DMS79 (cell line): Measurements from ENCODE around the gene PRKCE.

Source experiments
- DNase-seq: peaks from one replicate; lab custom pipeline; 2025; lab: John Stamatoyannopoulos, UW

Gene PRKCE

DNA sequence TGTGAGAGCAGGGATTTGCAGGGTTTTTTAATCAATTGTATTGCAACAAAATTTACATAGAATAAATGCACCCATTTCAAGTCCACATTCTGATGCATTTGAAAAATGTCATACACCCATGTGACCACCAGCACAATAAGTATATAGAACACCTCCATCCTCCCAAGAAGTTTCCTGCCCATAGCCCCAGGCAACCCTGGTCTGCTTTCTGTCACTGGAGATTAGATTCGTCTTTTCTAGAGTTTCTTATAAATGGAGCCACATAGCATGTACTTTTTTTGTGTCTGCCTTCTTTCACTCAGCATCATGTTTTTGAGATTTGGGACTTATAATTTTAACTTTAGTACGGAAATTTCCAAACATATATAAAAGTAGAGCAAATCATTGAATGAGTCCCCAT is 518.6 kb downstream of the PRKCE start:
- DNase-seq, result no peak

DNA sequence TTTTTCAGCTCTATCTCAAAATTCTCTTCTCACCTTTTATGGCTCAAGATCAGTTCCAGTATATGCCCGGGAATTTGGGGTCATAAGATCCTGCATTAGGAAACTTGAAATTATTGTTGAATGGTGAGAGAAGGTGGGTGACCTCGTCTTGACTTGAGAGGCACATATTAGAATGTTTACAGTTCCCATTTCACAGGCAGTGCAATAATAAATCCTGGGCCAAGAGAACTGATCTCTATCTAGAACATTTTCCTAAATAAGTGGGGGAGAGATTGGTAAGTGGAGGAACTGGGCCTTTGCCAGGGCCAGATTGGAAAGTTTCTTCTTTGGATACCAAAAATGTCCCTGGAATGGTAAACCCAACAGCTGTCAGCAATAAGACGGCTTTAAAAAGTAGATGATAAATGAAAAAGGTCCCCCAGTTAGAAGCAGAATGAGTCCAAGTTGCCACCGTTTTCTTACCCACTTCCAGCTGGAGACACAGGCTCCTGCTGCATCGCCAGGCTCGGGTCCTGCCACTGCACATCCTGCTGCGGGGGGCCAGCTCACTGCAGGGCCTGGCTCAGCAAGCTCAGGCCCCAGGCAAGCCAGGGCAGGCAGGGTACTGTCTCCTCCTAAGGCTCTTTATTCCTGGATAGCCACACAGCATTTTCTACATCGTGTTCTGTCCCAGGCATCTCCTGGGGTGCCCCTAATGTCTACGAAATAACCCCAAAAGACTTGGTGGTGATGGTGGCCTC is 519.3 kb downstream of the PRKCE start:
- DNase-seq, result no peak

DNA sequence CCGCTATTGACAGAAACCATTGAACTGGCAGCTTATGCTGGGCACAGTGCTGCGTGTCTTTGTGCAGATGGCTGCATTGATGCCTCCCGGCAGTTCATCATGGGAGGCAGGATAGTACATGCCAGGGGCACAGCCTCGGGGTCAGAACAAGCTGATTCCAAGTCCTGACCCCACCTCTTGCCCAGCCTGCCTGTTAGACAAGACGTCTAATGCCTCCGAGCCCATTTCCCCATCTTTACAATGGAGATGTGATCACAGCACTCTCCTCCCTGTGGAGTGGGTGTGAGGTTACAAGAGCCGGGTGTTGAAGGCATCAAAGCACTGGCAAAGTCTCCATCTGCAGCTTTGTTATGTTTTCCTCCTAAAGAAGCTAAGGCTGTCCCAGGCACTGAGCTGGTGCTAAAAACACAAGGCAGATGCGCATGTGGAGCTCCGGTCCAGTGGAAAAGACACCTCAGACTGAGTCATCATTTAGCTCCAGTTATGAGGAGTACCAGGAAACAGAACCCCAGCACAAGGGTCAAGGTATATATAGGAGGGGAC is 520.0 kb downstream of the PRKCE start:
- no peak for DNase-seq

DNA sequence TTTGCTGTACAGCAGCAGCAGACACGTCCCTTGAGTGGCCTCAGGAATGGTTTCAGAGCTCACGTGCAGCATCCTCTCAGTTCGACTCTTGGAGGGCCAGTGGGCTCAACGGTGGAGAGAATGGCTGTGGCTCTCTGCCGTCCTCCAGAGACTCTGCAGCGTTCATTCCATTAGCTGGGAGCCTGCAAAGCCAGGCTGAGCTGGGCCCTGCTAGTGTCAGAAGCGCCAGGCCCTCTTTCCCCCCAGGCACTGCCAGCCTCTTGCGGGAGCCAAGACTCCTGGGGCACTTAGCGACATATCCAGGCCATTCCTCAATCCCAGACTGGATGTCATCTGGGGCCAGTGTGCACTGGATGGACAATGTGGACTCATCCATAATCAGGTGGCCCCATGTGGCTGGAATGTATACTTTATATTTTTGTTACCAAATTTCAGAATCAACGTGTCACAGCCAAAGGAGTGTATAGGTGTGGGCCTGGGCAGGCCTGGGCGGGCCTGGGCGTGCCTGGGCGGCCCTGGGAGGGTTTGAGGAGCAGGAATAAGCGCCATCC is 520.6 kb downstream of the PRKCE start:
- DNase-seq, result peak; percentile 49

DNA sequence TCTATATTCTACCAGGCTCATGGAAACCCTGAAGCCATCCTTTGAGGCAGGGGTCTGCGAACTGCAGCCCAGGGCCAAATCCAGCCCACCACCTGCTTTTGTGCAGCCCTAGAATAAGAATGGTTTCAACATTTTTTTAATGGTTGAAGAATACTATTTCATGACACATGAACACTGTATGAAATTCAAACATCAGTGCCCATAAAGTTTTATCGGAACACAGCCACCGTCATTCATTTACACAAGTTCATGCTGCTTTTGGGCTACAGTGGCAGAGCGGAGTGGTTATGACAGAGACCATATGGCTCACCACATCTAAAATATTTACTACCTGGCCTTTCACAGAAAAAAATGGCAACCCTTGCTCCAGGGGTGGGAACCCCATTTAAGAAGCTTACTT is 521.6 kb downstream of the PRKCE start:
- DNase-seq, result no peak

DNA sequence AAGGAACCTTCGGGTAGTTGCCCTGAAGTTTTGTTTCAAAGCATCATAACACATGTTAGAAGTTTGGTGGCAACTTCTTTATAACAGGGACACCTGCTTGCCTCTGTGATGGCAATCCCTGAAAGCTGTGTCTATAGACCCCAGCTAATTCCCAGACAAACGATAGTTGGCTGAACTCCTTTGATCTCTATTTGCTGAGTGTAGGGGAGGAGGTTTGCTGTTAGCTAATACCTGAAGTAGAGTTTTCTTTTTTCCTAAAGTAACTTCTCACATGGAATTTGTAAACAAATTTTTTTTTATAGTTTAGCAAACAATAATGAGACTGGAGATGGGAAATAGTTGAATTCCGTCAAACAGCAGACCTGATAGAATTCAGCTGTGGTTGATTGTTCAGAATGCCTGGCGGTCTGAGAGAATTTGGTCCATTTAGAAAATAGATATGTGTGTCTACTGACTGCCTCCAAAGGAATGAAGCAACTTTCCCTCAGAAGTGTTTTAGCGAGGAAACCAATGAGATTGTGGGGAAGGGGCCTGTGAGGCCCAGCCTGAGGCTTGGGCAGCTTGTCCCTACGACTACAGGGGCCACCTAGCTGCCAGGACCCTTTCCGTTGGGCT is 522.3 kb downstream of the PRKCE start:
- DNase-seq, result no peak

DNA sequence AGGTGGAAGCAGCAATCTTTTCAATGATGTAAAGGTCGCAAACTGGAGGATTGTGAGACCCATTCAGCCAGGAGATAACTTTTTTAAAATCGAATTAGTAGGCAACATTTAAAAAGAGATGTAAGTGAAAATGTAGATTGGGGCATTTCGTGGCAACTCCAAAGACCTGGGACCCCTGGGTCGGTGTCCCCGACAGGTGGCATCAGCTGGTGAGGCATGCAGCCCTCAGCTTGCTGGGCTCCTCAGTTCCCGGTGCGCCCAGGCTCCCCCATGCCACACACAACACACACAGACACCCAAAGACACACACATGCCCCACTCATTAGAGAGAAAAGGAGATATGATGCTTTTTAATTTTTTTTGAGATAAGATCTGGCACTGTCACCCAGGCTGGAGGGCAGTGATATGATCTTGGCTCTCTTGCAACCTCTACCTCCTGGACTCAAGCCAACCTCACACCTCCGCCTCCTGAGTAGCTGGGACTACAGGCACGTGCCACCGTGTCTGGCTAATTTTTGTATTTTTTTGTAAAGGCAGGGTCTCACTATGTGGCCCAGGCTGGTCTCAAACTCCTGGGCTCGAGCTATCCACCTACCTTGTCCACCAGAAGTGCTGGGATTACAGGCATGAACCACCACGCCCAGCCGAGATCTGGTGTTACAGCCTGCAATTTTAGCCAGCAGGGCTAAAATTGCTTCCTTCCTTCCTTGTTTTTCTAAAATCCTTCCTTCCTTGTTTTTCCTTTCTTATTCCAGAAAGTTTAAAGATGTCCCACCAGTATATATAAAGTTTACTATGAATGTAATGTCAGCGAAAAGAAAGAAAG is 523.1 kb downstream of the PRKCE start:
- no peak for DNase-seq

DNA sequence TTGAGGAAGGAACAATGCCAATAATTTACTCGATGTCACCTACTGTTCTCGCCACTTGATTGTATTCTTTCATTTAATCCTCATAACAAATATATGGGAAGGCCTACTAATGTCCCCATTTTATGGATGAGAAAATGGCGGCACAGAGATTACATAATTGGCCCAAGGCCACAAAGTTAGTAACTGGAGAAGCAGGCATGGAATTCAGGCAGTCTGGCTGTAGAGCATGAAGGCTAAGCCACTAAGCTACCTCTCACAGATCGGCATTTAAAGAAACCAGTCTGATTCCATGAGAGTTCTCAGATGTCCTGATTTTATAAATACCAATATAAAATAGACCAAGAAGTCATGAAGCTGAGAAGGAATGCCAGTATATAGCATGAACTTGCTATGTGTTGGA is 523.9 kb downstream of the PRKCE start:
- DNase-seq, result no peak

DNA sequence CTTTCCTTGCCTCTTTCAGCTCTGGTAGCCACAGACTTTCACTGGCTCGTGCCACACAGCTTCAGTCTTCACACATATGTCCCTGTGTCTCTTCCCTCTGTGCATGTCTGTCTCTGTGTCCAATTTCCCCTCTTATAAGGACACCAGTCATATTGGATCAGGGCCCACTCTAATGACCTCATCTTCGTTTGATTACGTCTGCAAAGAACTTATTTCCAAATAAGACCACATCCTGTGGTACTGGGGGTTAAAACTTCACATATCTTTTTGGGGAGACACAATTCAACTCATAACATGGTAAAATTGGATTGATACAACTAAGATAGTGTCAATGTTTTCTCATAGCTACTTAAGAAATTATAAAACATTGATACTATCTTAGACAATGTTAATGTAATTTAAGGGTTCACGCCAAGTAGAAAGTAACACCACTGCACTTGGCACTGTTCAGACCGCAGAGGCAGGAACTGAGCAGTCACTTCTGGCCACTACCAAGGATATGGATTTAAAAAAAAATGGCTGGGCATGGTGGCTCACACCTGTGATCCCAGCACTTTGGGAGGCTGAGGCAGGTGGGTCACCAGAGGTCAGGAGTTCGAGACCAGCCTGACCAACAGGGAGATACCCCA is 526.1 kb downstream of the PRKCE start:
- no peak for DNase-seq

DNA sequence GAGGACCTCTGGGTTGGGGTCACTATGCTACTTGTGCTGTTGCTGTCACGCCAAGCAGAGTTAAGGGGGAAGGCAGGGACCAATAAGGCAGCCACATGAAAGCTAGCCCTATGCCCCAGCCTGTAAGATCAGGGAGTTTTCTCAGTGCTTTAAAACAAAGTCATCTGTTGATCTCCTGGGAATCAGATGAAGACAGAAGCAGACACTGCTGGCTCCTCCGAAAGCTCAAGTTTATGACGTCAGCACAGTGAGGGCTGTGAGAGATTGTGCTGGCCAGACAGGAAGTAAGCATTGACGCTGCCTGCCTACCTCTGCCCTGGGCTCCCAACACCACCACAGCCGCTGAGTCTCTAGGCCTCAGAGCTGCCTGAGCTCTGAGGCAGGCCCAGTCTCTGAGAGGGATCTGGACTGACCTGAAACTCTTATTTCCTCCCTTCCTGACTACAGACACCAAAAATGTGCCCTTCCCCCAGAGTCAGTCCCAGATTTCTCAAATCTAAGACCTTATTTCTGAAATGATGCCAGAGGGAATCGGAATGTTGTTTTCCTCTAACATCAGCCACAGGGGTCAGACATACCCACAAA is 527.7 kb downstream of the PRKCE start:
- no peak for DNase-seq

DNA sequence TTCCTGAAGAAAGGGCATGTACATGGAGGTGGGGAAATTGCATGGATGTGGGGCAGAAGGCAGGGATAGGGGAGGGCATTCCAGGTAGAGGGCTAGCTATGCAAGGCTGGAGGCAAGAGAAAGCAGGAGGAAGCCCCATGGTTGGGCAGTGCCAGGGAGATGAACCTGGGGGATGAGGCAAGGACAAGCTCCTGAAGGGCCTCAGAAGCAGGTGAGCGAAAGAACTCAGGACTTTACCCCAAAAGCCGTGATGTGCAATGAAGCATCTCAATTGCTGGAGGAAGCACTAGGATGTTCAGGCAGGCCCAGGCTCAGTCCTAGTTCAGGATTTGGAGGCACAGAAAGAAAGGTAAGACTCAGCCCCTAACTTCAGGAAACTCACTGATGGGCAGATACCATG is 528.7 kb downstream of the PRKCE start:
- no peak for DNase-seq

DNA sequence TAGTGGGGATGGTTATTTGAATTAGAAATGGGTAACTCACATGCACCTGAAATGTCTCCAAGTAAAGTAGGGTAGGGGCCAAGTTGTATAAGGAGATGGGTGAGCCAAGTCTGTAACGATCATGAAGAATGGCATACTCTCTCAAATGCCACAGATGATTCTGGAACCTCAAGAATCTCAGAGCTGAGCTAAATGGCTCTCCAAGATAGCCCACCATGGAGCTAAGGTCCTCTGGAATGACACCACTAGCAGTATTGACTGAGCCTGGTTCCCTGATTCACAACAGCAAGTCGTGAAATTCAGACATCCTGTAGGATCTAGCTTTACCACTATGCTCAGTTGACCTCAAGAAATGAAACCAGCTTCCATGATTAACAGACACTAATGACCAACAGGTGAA is 529.8 kb downstream of the PRKCE start:
- DNase-seq, result no peak

DNA sequence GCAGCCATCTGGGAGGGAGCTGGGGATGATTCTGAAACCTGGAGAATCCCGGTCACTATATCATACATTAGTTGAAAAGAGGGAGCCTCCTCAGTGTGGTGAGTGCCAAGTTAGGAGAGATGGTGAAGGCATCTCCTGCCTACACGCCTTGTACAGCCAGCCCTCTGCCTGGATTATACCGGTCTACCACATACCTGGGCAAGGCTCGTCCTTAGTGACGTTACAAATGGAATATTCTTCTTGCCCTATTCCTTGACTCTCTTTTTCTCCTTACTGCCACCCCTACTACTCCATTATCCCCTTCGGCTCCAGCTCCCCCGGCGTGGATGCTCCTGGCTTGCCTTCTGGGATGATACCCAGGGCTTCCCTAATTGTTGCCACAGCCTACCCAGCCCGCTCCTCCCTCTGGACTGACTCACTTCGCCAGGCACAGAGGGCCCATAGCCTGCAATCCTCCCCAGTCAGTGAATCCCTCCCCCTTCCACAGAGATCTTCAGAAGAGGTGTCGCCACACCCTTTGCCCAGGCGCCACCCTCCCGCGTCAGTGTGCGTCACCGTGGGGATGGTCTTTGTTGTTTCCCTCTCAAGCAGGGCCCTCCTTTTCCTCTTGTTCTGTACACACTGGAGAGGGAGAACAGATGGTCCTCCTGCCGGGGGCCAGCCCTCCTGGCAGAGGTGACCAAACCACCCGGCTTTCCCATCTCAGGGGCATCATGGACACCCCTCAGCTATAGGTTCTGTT is 530.5 kb downstream of the PRKCE start:
- DNase-seq, result no peak

DNA sequence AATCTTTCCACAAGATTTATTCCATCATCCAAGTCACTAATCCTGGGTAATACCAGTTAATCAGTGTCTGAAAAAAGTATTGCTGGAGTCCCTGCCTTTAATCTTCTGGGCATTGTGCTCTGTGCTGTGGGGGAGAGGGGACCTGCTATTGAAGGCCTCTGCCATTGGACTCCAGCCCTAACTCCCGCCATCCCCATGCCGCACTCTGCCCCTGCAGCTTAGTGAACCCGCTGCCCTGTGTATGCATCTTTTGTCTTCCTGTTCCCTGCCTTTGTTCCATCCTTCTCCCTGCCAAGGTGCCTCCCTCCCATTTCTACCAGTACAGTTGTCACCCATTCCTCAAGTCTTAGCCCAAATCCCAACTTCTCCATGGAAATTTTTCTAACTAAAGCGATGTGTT is 532.0 kb downstream of the PRKCE start:
- no peak for DNase-seq

DNA sequence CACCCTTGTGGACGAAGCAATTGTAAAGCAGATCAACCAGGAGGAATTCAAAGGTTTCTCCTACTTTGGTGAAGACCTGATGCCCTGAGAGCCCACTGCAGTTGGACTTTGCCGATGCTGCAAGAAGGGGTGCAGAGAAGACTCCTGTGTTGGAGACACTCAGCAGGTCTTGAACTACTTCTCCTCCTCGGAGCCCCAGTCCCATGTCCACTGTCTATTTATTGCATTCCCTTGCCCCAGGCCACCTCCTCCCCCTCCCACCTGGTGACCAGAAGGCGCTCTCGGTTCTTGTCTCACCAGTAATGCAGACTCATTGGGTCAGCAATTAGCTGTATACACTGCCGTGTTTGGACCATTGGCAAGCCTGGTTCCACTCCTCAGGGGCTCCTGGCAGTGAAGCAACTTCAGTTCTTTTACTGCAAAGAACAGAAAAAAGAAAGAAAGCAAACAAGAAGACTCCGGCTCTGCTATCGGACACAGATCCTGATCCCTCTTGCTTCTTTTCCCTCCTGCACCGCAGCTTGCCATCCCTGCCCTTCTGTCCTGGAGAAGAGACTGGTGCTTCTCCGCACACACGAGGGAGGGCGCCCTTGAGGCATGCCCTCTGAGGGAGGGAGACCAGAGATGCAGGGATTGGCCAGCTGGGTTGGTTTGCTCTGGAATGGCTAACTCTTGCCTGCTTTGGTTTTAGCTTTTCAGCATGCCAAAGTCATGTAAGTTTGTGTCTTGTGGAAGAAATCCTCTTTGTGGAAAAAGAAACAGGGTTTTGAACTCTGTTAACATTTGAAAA is 533.5 kb downstream of the PRKCE start:
- DNase-seq, result no peak

DNA sequence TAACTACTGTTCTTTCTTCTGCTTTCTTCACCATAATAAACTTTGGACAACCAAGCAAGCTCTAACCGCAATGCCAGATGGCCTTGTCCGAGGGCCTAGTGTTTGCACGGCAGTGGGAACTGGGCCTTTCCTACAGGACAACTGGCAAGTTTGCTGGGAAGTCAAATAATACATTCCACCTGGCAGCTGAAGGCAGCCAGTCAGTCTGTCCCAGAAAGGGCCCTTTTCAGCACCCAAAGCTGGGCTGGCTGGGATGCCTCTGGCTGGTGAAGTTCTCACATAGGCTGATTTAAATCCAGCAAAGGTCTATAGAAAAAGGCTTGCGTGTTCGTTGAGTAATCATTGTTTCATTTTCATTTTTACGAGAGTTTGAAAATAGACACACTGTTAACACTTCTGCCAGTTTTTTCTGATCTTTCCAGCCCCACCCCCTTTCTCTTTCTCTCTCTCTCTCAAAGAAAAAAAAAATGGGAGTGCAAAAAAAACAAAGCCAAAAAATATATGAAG is 535.7 kb downstream of the PRKCE start:
- no peak for DNase-seq

DNA sequence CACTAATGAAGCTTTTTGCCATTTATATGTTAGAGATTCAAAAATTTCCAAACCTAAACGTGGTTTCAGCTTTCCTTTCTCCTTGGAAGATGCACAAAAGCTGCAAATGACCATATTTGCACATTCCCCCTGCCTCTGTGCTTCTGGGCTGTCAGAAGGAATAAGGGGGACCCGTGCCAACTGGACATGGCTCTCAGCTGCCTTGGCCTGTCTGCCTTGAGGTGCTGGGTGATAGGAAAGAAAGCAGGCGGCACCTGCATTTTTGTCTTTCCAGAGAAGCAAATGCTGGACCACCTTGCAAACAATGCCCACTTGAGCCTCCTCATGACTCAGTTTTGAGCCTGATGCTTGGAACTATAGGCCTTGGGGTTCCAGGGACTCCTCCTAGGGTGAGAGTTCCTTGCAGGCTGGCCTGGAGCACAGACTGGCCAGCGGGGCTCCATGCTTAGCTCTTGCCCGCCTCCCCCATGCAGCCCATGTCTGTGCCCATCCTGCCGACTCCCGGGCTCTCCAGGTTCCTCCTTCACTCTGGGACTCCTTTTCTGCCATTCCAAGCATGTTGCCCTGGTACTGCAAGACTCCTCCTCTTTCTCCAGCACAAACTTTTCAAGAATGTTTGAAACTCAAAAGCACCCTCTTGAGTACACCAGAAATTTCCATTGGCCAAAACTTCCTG is 536.7 kb downstream of the PRKCE start:
- no peak for DNase-seq

DNA sequence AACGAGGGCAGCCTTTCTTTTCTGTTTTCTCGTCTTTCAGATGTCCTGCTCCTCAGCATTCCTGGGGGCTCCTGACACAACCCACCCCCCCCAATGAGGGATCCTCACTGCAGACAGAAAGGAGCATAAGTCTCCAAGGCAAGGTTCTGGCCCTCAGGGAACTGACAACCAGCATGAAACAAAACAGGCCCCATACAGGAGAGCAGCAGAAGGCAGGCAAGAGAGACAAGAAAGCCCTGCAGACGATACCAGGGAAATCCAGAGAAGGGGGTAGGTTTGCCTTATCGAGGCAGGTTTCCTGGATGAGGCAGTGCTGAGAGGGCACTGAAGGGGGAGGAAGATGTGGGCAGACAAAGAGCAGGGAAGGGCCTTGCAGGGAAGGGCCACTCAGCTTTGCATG is 541.9 kb downstream of the PRKCE start:
- DNase-seq, result no peak

DNA sequence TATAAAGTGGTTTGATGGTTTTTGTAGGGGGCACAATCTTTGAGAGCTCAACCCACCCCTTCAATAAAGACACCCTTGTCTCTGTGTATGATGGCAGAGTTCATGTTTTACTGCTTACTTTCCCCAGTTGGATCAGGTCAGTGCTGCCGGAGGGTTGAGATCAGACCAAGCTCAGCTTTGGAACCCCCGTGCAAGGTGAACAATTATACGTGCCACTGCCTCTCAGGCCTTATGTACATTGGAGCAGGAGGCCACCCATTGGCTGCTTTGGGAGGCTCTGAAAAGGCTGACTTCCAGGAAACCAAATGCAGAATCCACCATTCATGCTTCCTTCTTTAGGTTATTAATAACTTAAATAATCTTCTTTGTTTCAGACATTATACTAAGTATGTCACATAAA is 542.4 kb downstream of the PRKCE start:
- no peak for DNase-seq
